PC-9 (cell line): Measurements from ENCODE around the gene BCAS3.

Experiments used
- CTCF ChIP-seq: fragments of 200-600 bp; sonication (generic); conservative IDR thresholded peaks from 2 replicates; pipeline ENCODE4 v1.6.1; 2017; ENCODE audit warnings: mixed run types, antibody characterized with exemption, mild to moderate bottlenecking, moderate library complexity
- EZH2 ChIP-seq: fragments of 200-600 bp; sonication (generic); IDR thresholded peaks from 2 replicates; pipeline ENCODE4 v1.8.0; 2017; ENCODE audit warnings: antibody characterized with exemption, low read depth

GRCh38 chr17:61211236-61211635 is 533.6 kb downstream of the BCAS3 start:
- TF ChIP-seq CTCF (no peak), EZH2 (no peak)
